Endothelial cell of umbilical vein (primary cell): ENCODE measurements around the gene GRID2. TPM values are rescaled to one million over a fixed set of nuclear protein-coding genes. Genes with fewer than 3 reads are reported as not detected.
"Not testable (repeated sequence)": the region's sequence is repeated elsewhere in the genome, so short reads cannot be mapped to it uniquely, and the experiment has no call there.

Experiments
- BruUV-seq: library from RNA; stranded (reverse); fragments of 400-500 nt; replicated peaks from 2 replicates; lab custom pipeline; 2021; lab: Mats Ljungman, UMichigan
- CTCF ChIA-PET: fragments of 300-600, 350-600 bp; sonication (Branson Sonifier 250); formaldehyde crosslinking; loops from one replicate; lab custom pipeline; 2021; ENCODE audit warnings: antibody characterized with exemption, inconsistent platforms; lab: Charles Lee
- POLR2A ChIA-PET: fragments of 300-600, 350-600 bp; sonication (Branson Sonifier 250); formaldehyde crosslinking; loops from one replicate; lab custom pipeline; 2021; ENCODE audit warnings: antibody characterized with exemption, inconsistent platforms; lab: Charles Lee
- DNase-seq: peaks from one replicate; pipeline ENCODE4 v3.0.0-alpha.2; 2011; ENCODE audit warnings: low read depth, low spot score
- FAIRE-seq: peaks from 2 replicates; lab custom pipeline; 2011; peaks lifted over from hg19 to GRCh38; lab: Jason Lieb, UNC
- H2AFZ ChIP-seq: 2 replicates; pipeline ENCODE4 v1.6.0; 2012; ENCODE audit warnings: low read depth, low read length, control low read depth, inconsistent platforms
- H3K27ac ChIP-seq: 2 replicates; pipeline ENCODE4 v1.5.1; 2011; ENCODE audit warnings: low read depth, mild to moderate bottlenecking, control low read depth, low read length, moderate library complexity; ENCODE audit not compliant: insufficient read depth
- H3K27me3 ChIP-seq, 2 experiments: 2 replicates each; pipeline versions ENCODE4 v1.6.0 to v1.6.1; 2011; ENCODE audit warnings: low read length in 2 of 2, mixed read lengths in 1 of 2; ENCODE audit not compliant: control insufficient read depth in 2 of 2, insufficient read depth in 2 of 2
- H3K36me3 ChIP-seq, 2 experiments: 2 replicates in 1 of 2; 3 replicates in 1 of 2; pipeline ENCODE4 v1.5.1; 2011; ENCODE audit warnings: low read length in 2 of 2, mild to moderate bottlenecking in 1 of 2, moderate library complexity in 1 of 2; ENCODE audit not compliant: control insufficient read depth in 2 of 2, insufficient read depth in 2 of 2; ENCODE audit errors: extremely low read depth in 1 of 2
- H3K4me1 ChIP-seq: 3 replicates; pipeline ENCODE4 v1.5.1; 2011; ENCODE audit warnings: mild to moderate bottlenecking, low read length; ENCODE audit not compliant: control insufficient read depth, insufficient read depth; ENCODE audit errors: extremely low read depth
- H3K4me2 ChIP-seq: 2 replicates; pipeline ENCODE4 v1.6.1; 2011; ENCODE audit warnings: low read length, control low read depth, mixed read lengths; ENCODE audit not compliant: insufficient read depth
- H3K4me3 ChIP-seq, 3 experiments: fragments of 200-600 bp in 1 of 3; sonication (generic), shearing (Covaris generic) in 1 of 3; replicated peaks in 1 of 3; 2 replicates each; pipeline ENCODE4 v1.5.1; 2011 to 2016; ENCODE audit warnings: control low read depth in 3 of 3, low read length in 3 of 3, mild to moderate bottlenecking in 2 of 3, inconsistent platforms in 1 of 3, low read depth in 1 of 3, moderate library complexity in 1 of 3; ENCODE audit not compliant: insufficient read depth in 1 of 3
- H3K79me2 ChIP-seq: 2 replicates; pipeline ENCODE4 v1.6.0; 2012; ENCODE audit warnings: low read length, inconsistent platforms; ENCODE audit not compliant: control insufficient read depth, insufficient read depth
- H3K9ac ChIP-seq: replicated peaks from 2 replicates; pipeline ENCODE3; 2011; ENCODE audit warnings: low read length, control low read depth; ENCODE audit not compliant: insufficient read depth; ENCODE audit errors: extremely low read depth
- H3K9me1 ChIP-seq: replicated peaks from 3 replicates; pipeline ENCODE4 v1.6.0; 2011; ENCODE audit warnings: mild to moderate bottlenecking, low read length; ENCODE audit not compliant: control insufficient read depth, insufficient read depth; ENCODE audit errors: extremely low read depth
- H3K9me3 ChIP-seq: replicated peaks from 2 replicates; pipeline ENCODE4 v1.5.1; 2012; ENCODE audit warnings: low read length, inconsistent platforms; ENCODE audit not compliant: control insufficient read depth, insufficient read depth
- H4K20me1 ChIP-seq: replicated peaks from 2 replicates; pipeline ENCODE3; 2011; ENCODE audit warnings: mild to moderate bottlenecking, low read length; ENCODE audit not compliant: control insufficient read depth, insufficient read depth; ENCODE audit errors: extremely low read depth
- EZH2 ChIP-seq: IDR thresholded peaks from 2 replicates; pipeline ENCODE4 v1.6.1; 2012; ENCODE audit warnings: borderline replicate concordance, low read depth, mild to moderate bottlenecking, moderate library complexity, low read length, inconsistent platforms; ENCODE audit not compliant: severe bottlenecking
- FOS ChIP-seq: IDR thresholded peaks from 2 replicates; pipeline ENCODE4 v1.6.1; 2011; ENCODE audit warnings: mild to moderate bottlenecking, low read length, moderate library complexity, borderline replicate concordance; ENCODE audit not compliant: insufficient read depth
- GATA2 ChIP-seq: IDR thresholded peaks from 2 replicates; pipeline ENCODE4 v1.7.0; 2011; ENCODE audit warnings: low read depth, mild to moderate bottlenecking, moderate library complexity, mixed read lengths, low read length; ENCODE audit not compliant: insufficient read length, insufficient read depth
- JUN ChIP-seq: IDR thresholded peaks from 2 replicates; pipeline ENCODE4 v1.6.1; 2011; ENCODE audit warnings: borderline replicate concordance, low read depth; ENCODE audit not compliant: insufficient read length, insufficient read depth
- MYC ChIP-seq: IDR thresholded peaks from one replicate; pipeline ENCODE4 v1.6.1; 2011; ENCODE audit warnings: mild to moderate bottlenecking, low read depth, low read length
- POLR2A ChIP-seq: IDR thresholded peaks from 2 replicates; pipeline ENCODE4 v1.6.1; 2012; ENCODE audit warnings: low read depth, mild to moderate bottlenecking, control low read depth, low read length
- POLR2AphosphoS5 ChIP-seq: IDR thresholded peaks from 2 replicates; pipeline ENCODE4 v1.6.1; 2012; ENCODE audit warnings: low read depth, mild to moderate bottlenecking, control low read depth, low read length, moderate library complexity; ENCODE audit not compliant: insufficient read depth
- dilution Hi-C: fragments of 300-500 bp; cut with MboI; formaldehyde crosslinking; loops from one replicate; pipeline ENCODE4 v1.15.0; 2019; ENCODE audit warnings: low sequenced_read_pairs; ENCODE audit not compliant: extremely low pct_ligation_motif_present
- intact Hi-C: fragments of 100-400 bp; cut with micrococcal nuclease; formaldehyde crosslinking; loops from one replicate; pipeline ENCODE4 v1.10.0; 2022
- polyA plus RNA-seq, 4 experiments: library from polyadenylated mRNA; depleted of rRNA in 3 of 4; stranded (reverse) in 3 of 4; unstranded in 1 of 4; fragments of >200 nt; gene quantifications; 2 replicates each; pipeline versions ENCODE4 v1.2.1 to v1.2.3, GENCODE V29; 2011 to 2012; ENCODE audit warnings: missing spikeins in 1 of 4
- total RNA-seq: library from RNA; stranded (reverse); gene quantifications from 2 replicates; pipeline ENCODE4 v1.2.3, GENCODE V29; 2021
- TF ChIP-seq, protein P1 (sequence below), 2 donors: IDR thresholded peaks; 1 replicate in 1 of 2; 2 replicates in 1 of 2; pipeline ENCODE4 v1.5.1; 2011; ENCODE audit warnings: low read length in 2 of 2, mild to moderate bottlenecking in 2 of 2, moderate library complexity in 2 of 2, control low read depth in 1 of 2, inconsistent platforms in 1 of 2, low read depth in 1 of 2; ENCODE audit not compliant: insufficient read depth in 1 of 2; ENCODE audit errors: extremely low read depth in 1 of 2
- TF ChIP-seq, protein P2 (sequence below): IDR thresholded peaks from 2 replicates; pipeline ENCODE4 v1.6.1; 2011; ENCODE audit not compliant: insufficient read depth, insufficient read length

The GRID2 gene
- total and polyA plus RNA-seq, 2 donors (not counting 3 experiments of a cell fraction or from before 2014, with no cell fraction given), result not detected

GRCh38 chr4:92433272-92433758 lies 129.5 kb downstream of the GRID2 start:
- dilution Hi-C loops (no loop called here), intact Hi-C loops (no loop called here)
- Histone ChIP-seq H3K4me1 (no peaks in the 10 kb centered on the region), H3K9ac (no peak overlapping the region), H3K79me2 (no peaks in the 10 kb centered on the region), H3K36me3 (no peaks in the 10 kb centered on the region), H3K9me3 (no peaks in the 10 kb centered on the region), H3K27ac (no peak overlapping the region), H4K20me1 (no peaks in the 10 kb centered on the region), H2AFZ (no peak overlapping the region), H3K27me3 (no peaks in the 10 kb centered on the region), H3K4me3 (no peak overlapping the region), H3K9me1 (no peaks in the 10 kb centered on the region), H3K4me2 (no peak overlapping the region)
- ChIA-PET CTCF (no interaction called here), POLR2A (no interaction called here)
- TF ChIP-seq EZH2 (no peak), MYC (no peak), POLR2AphosphoS5 (no peak), JUN (no peak), POLR2A (no peak), FOS (no peak), GATA2 (no peak)
- TF ChIP-seq, protein P1, sequence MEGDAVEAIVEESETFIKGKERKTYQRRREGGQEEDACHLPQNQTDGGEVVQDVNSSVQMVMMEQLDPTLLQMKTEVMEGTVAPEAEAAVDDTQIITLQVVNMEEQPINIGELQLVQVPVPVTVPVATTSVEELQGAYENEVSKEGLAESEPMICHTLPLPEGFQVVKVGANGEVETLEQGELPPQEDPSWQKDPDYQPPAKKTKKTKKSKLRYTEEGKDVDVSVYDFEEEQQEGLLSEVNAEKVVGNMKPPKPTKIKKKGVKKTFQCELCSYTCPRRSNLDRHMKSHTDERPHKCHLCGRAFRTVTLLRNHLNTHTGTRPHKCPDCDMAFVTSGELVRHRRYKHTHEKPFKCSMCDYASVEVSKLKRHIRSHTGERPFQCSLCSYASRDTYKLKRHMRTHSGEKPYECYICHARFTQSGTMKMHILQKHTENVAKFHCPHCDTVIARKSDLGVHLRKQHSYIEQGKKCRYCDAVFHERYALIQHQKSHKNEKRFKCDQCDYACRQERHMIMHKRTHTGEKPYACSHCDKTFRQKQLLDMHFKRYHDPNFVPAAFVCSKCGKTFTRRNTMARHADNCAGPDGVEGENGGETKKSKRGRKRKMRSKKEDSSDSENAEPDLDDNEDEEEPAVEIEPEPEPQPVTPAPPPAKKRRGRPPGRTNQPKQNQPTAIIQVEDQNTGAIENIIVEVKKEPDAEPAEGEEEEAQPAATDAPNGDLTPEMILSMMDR (IDR thresholded peaks at IDR 0.05; ENCODE audit: extremely low read depth in 1 of 2, insufficient read depth in 1 of 2, low read depth in 1 of 2, low read length in 2 of 2), result no peak
- TF ChIP-seq, protein P2, sequence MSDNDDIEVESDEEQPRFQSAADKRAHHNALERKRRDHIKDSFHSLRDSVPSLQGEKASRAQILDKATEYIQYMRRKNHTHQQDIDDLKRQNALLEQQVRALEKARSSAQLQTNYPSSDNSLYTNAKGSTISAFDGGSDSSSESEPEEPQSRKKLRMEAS, result no peak
- DNase-seq (no peak), FAIRE-seq (no peak)
- BruUV-seq, result no TSS peak

DNA sequence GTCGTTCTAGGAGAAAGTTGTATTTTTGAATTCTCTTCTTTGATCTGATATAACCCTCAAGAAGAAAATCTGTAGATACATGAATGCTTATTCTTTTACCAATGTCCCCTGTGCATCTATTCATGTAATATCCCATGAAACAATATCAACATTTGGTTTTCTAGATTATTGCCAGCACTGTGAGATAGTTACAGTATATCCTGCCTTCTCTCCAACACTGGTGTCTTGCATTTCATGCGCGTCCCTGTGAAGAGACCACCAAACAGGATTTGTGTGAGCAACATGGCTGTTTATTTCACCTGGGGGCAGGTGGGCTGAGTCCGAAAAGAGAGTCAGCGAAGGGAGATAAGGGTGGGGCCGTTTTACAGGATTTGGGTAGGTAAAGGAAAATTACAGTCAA lies 135.0 kb downstream of the GRID2 start:
- H3K27ac ChIP-seq, H3K9me1 ChIP-seq, H3K36me3 ChIP-seq, dilution Hi-C loops, H3K79me2 ChIP-seq, H3K4me3 ChIP-seq, FAIRE-seq, H4K20me1 ChIP-seq, H3K4me1 ChIP-seq, intact Hi-C loops, H3K9me3 ChIP-seq, DNase-seq, H3K4me2 ChIP-seq, H2AFZ ChIP-seq, CTCF ChIA-PET, H3K27me3 ChIP-seq, POLR2A ChIA-PET, BruUV-seq, H3K9ac ChIP-seq: not testable (repeated sequence)

- H3K4me1 ChIP-seq, CTCF ChIA-PET, H3K9me1 ChIP-seq, H3K9ac ChIP-seq, H3K27ac ChIP-seq, H3K4me2 ChIP-seq, H3K79me2 ChIP-seq, intact Hi-C loops, BruUV-seq, H3K9me3 ChIP-seq, POLR2A ChIA-PET, H4K20me1 ChIP-seq, H3K36me3 ChIP-seq, dilution Hi-C loops, FAIRE-seq, DNase-seq, H3K4me3 ChIP-seq, H3K27me3 ChIP-seq, H2AFZ ChIP-seq: not testable (repeated sequence)
Observed at GRCh38 chr4:92442131-92442530, 138.4 kb downstream of the GRID2 start.
